Effector memory CD4-positive, alpha-beta T cell (primary cell): ENCODE measurements around the gene LAMA2.

Experiments
- DNase-seq, 3 donors: peaks; one replicate each; pipeline ENCODE4 v3.0.0-alpha.2; 2020
- H3K27ac ChIP-seq: 2 replicates; pipeline ENCODE4 v1.7.0; 2013; ENCODE audit warnings: mild to moderate bottlenecking, low read length, moderate library complexity; ENCODE audit not compliant: insufficient read depth, poor library complexity, severe bottlenecking
- H3K27me3 ChIP-seq: replicated peaks from 2 replicates; pipeline ENCODE4 v1.7.0; 2013; ENCODE audit warnings: mild to moderate bottlenecking, low read length; ENCODE audit not compliant: insufficient read depth, control insufficient read depth, poor library complexity, severe bottlenecking
- H3K36me3 ChIP-seq: 2 replicates; pipeline ENCODE4 v1.7.0; 2013; ENCODE audit warnings: mild to moderate bottlenecking, low read length, moderate library complexity; ENCODE audit not compliant: control insufficient read depth, insufficient read depth
- H3K4me1 ChIP-seq: 2 replicates; pipeline ENCODE4 v1.7.0; 2013; ENCODE audit warnings: low read length, mild to moderate bottlenecking; ENCODE audit not compliant: control insufficient read depth, insufficient read depth, poor library complexity, severe bottlenecking
- H3K4me3 ChIP-seq: 2 replicates; pipeline ENCODE4 v1.7.0; 2013; ENCODE audit warnings: low read length, low read depth, mild to moderate bottlenecking; ENCODE audit not compliant: insufficient read depth, poor library complexity, severe bottlenecking
- H3K9me3 ChIP-seq: 2 replicates; pipeline ENCODE4 v1.7.0; 2013; ENCODE audit warnings: mild to moderate bottlenecking, low read length, moderate library complexity; ENCODE audit not compliant: control insufficient read depth

The LAMA2 gene

DNA sequence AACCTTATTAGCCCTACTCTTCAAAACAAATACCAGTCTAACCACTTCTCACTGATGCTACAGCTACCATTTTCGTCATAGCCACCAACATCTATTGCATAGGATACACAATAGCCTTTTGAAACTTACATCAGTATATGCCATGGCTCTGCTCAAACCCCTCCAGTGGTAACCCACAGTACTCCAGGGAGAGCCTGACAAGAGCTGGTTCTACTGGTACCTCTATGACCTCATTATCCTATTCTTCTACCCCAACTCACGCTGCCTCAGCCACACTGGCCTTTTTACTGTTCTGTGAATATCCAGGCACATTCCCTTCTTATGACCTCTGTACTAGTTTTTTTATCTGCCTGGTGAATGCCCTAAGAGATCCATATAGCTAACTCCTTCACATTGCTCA lies 669.5 kb downstream of the LAMA2 start:
- no peak for DNase-seq
- no peaks in the 10 kb centered on the region for H3K27me3 ChIP-seq

DNA sequence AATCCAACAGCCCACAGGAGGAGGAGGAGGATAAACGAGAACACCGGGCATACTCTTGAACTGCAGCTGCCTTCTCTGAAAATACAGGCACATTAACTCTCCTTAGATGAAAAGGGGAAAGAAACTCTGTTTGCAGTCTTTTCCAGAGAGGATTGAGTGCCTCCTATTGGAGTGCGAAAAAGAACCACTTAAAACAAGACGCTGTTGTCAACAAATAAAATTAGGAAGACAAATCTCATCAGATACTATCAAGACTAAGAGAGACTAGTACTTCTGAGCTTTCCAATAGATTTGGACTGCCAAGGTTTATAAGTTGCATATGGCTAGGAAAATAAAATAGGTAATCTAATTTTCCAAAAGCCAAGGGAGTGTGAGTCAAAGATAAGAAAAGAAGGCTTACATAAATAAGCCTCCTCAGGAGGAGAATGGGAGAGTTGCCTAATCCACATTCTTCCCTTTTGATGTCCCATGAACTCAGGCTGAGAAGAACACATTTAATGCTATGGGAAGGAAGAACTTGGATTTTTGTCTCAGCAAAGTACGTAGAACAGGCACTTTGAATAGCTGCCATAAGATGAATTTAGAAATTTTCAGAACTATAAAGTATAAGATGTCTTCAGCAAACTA lies 672.4 kb downstream of the LAMA2 start:
- no peaks in the 10 kb centered on the region for H3K4me1 ChIP-seq
- no peaks in the 10 kb centered on the region for H3K36me3 ChIP-seq
- H3K27me3 ChIP-seq: no peaks in the 10 kb centered on the region
- no peaks in the 10 kb centered on the region for H3K9me3 ChIP-seq
- no peak for DNase-seq
- no peak overlapping the region for H3K27ac ChIP-seq
- H3K4me3 ChIP-seq: no peak overlapping the region

More for the DNA sequence above, 669.5 kb downstream of the LAMA2 start:
- no peak overlapping the region for H3K27ac ChIP-seq
- H3K36me3 ChIP-seq: no peaks in the 10 kb centered on the region
- no peaks in the 10 kb centered on the region for H3K4me1 ChIP-seq
- H3K4me3 ChIP-seq: no peak overlapping the region
- H3K9me3 ChIP-seq: no peaks in the 10 kb centered on the region

DNA sequence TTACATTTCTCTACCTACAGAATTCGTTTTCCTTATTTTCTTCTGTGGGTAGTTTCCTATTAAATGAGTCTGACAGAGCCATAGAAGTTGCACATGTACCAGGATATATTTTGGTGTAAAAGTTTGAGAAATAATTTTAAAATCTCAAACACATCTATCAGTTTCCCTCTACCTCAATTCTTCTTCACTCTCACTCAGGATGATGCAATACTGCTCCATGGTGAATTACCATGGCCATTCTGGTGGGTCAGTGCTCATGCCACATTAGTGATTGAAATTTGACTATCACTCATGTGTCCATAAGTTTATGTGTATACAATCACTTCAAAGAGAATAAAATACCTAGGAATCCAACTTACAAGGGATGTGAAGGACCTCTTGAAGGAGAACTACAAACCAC lies 675.3 kb downstream of the LAMA2 start:
- Histone ChIP-seq H3K9me3 (no peaks in the 10 kb centered on the region), H3K4me1 (no peaks in the 10 kb centered on the region), H3K36me3 (no peaks in the 10 kb centered on the region), H3K27ac (no peak overlapping the region), H3K27me3 (no peaks in the 10 kb centered on the region), H3K4me3 (no peak overlapping the region)
- DNase-seq: no peak

DNA sequence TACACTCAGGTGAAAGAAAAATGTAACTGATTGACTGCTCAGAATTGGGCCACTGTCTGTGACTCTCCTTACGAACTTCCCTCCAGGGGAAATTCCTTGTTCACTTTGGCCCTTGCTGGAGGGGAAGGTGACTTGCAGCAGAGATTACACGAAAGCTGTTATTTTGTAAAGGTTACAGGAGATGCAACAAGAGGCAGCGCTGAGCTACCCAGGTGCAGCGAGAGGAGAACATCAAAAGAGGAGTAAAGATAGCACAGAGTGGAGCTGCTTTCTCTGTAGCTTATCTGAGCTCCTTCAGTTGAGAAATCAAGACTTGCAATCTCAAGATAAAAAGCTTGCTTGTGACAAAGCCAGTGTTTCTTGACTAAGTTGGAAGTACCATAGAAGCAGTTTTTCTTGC lies 682.4 kb downstream of the LAMA2 start:
- Histone ChIP-seq H3K27me3 (no peaks in the 10 kb centered on the region), H3K9me3 (no peaks in the 10 kb centered on the region), H3K36me3 (no peaks in the 10 kb centered on the region), H3K27ac (no peak overlapping the region), H3K4me1 (no peaks in the 10 kb centered on the region), H3K4me3 (no peak overlapping the region)
- no peak for DNase-seq

DNA sequence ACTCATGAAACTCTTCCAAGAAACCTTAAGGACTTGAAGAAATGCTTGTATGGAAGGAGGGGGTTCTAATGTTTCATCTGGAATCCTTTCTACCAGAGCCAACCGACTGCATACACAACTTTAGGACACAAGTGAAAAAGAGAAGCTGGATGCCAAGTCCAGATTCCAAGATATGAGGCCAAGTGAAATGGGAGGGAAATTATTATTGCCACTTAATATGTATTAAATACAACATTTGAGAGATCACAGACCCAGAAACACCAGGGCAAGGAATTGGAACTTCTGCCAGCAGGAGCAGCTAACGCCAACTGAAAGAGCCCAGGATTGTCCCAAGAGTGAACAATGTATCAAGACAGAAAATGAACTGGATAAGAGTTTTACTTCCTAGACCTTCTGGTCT lies 682.9 kb downstream of the LAMA2 start:
- no peak overlapping the region for H3K4me3 ChIP-seq
- no peaks in the 10 kb centered on the region for H3K36me3 ChIP-seq
- no peak for DNase-seq
- no peak overlapping the region for H3K27ac ChIP-seq
- no peaks in the 10 kb centered on the region for H3K27me3 ChIP-seq
- no peaks in the 10 kb centered on the region for H3K9me3 ChIP-seq
- H3K4me1 ChIP-seq: no peaks in the 10 kb centered on the region
